Measurements from ENCODE around the gene TELO2. TPM values are rescaled to one million over a fixed set of nuclear protein-coding genes. Genes with fewer than 3 reads are reported as not detected.
"Not testable (repeated sequence)": the region's sequence is repeated elsewhere in the genome, so short reads cannot be mapped to it uniquely, and the experiment has no call there.

TELO2 gene
- total RNA-seq, 1 experiment from 2014 or later: 20.9 TPM

- no peak for DNase-seq (ENCODE audit: low spot score)
Measured at GRCh38 chr16:1475552-1476114, 17.5 kb upstream of the TELO2 start.

DNA sequence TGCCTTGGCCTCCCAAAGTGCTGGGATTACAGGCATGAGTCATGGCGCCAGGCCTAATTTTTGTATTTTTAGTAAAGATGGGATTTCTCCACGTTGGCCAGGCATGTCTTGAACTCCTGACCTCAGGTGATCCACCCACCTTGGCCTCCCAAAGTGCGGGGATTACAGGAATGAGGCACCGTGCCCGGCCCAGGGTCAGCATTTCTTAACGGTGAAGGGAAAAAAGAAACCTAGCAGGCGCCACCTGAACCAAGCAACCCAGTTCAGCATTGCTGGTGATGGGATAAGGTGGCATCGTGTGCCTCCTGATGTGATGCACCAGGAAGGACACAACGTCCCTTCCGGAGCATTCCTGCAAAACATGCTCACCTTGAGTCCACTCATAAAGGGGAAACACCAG lies 16.1 kb upstream of the TELO2 start:
- no peak for DNase-seq (ENCODE audit: low spot score)

- DNase-seq (ENCODE audit: low spot score): not testable (repeated sequence)
Measured at GRCh38 chr16:1478937-1479336, 14.2 kb upstream of the TELO2 start.

- no peak for DNase-seq (ENCODE audit: low spot score)
Measured at GRCh38 chr16:1481906-1482835, 11.0 kb upstream of the TELO2 start.

DNA sequence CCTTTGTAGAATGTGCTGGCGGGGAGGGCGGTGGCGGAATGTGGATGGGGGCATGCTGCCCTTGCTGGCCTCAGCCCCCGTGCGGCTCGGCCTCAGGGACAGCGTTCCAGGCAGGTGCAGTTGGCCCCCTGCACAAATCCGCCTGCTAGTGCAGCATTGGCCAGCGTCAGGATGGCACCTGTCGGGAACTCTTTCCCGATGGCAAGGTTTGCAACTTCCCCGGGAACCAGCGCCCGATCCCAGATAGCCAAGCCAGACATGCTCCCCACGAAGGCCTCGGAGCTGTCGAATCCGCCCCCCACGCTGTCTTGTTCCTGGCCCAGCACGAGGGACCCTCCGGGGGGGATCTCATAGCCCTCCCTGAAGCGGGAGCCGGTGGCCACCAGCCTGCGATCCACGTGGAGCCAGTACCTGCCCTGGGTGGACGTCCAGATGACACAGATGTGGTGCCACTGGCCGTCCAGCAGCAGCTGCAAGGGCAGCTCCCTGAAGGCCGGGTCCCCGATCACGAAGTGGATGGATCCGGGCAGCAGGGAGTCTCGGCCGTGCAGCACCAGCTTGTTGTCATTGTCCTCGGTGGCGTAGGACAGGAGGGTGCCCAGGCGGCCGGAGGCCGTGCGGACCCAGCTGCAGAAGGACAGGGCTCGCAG lies 7.2 kb upstream of the TELO2 start:
- no peak for DNase-seq (ENCODE audit: low spot score)

DNA sequence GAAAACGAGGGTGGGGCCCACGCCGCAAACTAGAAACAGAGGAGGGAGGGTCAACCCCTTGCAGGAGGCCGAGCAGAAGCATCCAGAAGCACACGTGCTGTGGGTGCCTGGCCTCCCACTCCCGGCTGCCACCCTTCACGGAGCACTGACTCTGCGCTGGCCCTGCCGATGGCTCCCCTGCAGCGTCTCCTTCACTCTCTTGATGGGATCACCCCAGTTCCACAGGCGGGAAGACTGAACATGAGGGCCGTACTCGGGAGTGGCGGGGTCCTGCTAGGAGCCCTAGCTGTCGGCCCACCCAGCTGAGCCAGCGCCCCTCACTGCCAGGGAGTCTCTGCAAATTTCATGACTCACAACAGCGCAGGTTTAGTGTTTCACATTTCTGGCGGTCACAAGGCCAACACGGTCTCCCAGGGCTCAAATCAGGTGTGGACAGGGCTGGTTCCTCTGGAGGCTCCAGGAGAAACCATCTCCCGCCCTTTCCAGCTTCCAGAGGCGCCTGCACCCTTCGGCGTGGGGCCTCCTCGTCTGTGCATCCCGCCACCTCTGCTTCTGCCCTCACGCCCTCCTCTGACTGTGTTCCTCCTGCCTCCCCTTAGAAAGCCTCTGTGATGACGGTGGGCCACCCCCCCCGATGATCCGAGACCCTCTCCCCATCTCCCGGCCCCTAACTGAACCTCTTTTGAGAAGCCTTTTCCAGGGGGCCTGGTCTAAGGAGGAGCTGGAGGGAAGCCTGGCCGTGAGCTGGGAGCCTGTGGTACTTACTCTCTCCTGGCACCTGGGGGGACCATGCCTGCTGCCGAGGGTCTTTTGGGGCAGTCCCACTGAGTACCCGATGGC lies 6.4 kb upstream of the TELO2 start:
- no peak for DNase-seq (ENCODE audit: low spot score)

- DNase-seq (ENCODE audit: low spot score): no peak
Measured at GRCh38 chr16:1487395-1488053, 5.6 kb upstream of the TELO2 start.

DNA sequence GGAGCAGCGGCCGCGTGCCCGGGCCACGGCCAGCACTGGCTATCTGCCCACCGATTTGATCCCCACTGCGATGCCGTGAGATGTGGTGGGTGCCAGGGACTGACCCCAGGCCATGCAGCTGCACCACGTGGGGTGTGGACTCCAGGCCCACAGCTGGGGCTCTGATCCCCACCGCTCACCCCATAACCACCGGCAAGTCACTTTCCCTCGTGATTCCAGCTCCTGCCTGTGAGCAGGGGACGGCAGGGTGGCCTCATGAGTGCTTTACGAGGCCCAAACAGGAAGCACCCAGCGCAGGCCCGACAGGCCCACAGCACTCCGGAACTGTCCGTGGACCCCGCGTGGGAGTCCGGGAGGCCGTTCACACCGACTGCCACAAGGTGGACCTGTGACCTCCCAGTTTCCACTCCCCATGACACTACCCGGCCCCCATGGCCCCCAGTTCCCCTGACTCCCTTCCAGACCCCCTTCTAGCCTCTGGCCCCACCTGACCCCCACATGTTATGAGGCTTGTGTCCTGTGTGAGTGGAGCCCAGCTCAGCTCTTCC lies 5.0 kb upstream of the TELO2 start:
- no peak for DNase-seq (ENCODE audit: low spot score)

DNA sequence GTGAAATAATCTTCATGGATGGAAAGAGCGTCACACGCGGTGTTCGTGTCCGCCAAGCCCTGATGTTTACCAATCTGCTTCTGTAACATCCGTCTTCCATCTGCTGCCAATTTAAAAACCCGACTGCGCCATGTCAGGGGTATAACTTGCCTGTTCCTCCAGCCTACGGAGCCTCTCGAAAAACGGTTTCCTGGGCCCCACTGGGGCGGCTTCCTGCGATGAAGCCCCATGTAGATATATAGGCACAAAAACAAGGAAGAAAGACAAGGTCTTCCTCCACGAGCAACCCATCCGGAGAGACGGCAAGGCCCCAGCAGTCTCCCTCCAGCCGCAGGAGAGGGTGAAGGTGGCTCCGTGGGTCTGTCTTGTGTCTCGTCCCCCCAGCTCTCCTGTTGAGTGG lies 4.5 kb upstream of the TELO2 start, which contains the start of gene PTX4:
Gene PTX4, minus strand, starts transcription at position 326 of the 400 bp plus-strand sequence. Its CDS starts 35 bp downstream, at position 291.
- DNase-seq (ENCODE audit: low spot score): no peak

- no peak for DNase-seq (ENCODE audit: low spot score)
Measured at GRCh38 chr16:1489077-1489476, 4.1 kb upstream of the TELO2 start.

GRCh38 chr16:1491327-1491726 lies 1.8 kb upstream of the TELO2 start:
- no peak for DNase-seq (ENCODE audit: low spot score)

GRCh38 chr16:1492082-1492922 lies 858 bp upstream of the TELO2 start:
- DNase-seq (ENCODE audit: low spot score): no peak

GRCh38 chr16:1493746-1494094 lies 560 bp downstream of the TELO2 start:
- peak; percentile 10 for DNase-seq (ENCODE audit: low spot score)

DNA sequence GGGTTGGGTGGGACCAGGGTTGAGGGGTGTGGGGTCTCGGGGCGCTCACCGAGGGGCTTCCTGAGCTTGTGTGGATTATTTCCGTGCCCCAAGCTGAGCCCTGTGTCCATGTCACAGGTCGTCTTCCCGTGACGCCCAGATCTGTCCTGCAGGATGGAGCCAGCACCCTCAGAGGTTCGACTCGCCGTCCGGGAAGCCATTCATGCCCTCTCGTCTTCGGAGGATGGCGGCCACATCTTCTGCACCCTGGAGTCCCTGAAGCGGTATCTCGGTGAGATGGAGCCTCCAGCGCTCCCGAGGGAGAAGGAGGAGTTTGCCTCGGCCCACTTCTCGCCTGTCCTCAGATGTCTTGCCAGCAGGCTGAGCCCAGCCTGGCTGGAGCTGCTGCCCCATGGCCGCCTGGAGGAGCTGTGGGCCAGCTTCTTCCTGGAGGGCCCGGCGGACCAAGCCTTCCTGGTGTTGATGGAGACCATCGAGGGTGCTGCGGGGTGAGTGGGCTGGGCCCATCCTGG lies 1.0 kb downstream of the TELO2 start:
- DNase-seq (ENCODE audit: low spot score): peak; percentile 41

GRCh38 chr16:1494711-1495110 lies 1.6 kb downstream of the TELO2 start:
- DNase-seq (ENCODE audit: low spot score): no peak

GRCh38 chr16:1495211-1495888 lies 2.2 kb downstream of the TELO2 start:
- no peak for DNase-seq (ENCODE audit: low spot score)

DNA sequence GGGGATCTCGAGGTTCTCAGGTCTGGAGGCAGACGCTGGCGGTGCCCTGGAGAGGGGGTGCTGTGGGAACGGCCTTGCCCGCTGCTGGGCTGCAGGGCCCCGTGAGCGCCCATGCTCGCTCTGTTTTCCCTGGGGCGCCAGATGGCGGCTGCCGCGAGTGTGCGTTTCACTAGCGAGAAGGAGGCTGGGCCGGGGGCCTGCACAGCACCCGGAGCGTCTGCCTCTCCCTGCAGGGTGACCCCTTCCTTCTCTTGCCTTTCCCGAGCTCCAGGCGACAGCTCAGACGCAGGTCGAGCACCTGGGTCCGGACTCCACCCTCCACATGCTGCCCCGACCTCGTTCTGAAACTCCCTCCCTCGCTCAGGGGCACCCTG lies 2.7 kb downstream of the TELO2 start:
- DNase-seq (ENCODE audit: low spot score): no peak

DNA sequence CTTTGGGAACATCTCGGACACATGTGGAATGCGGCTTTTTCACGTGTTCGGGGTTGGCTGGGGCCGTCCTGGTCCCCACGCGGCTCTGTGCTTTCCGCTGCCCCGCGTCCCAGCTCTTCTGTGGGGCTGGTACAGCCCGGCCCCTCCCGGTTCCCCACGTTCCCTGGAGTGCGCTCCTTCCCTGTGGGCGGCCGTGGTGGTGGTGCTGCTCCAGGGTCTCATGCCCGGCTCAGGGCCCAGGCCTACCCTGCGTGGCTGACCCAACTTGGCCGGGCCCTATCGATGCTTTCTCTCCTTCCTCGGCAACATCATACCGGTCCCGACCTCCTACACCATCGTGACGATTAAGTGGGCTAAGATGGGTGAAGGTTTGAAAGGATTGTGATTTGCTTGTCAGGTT lies 3.3 kb downstream of the TELO2 start:
- DNase-seq (ENCODE audit: low spot score): no peak

DNA sequence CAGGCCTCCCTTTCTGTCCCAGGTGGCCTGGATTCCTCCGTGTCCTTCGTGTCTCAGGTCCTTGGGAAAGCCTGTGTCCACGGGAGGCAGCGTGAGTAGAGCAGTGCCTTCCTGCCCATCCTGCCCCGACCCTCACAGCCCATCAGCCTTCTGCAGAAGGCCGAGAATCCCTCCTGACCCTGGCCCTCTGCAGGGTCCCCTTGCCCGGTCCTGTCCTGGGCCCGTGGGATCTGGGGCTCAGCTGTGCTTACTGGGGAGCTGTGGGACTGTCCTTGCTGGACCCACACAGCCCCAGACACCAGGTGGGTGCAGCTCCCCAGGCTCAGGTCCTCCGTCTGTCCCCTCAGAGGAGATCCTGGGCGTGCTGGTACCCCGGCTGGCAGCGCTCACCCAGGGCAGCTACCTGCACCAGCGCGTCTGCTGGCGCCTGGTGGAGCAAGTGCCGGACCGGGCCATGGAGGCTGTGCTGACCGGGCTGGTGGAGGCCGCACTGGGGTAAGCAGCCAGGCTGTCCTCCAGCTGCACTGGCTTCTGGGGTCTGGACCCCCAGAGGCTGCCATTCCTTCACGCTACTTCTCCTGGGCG lies 3.9 kb downstream of the TELO2 start:
- DNase-seq (ENCODE audit: low spot score): no peak
